Muscle layer of colon (tissue), 2 donors: Measurements from ENCODE around the gene CACNA2D2.
A peak's percentile ranks its signal among the peaks of the same experiment; 100 is the strongest.

Source experiments
- H3K27ac ChIP-seq: one replicate; pipeline ENCODE4 v1.7.0; 2013; ENCODE audit warnings: low read depth, mild to moderate bottlenecking, low read length, moderate library complexity
- H3K27me3 ChIP-seq, 2 donors: one replicate each; pipeline ENCODE4 v1.7.0; 2013; ENCODE audit warnings: low read length in 2 of 2, mild to moderate bottlenecking in 2 of 2; ENCODE audit not compliant: insufficient read depth in 2 of 2, control insufficient read depth in 1 of 2
- H3K36me3 ChIP-seq: one replicate; pipeline ENCODE4 v1.7.0; 2013; ENCODE audit warnings: mild to moderate bottlenecking, low read length; ENCODE audit not compliant: insufficient read depth
- H3K4me1 ChIP-seq: one replicate; pipeline ENCODE4 v1.7.0; 2013; ENCODE audit warnings: mild to moderate bottlenecking, low read length; ENCODE audit not compliant: insufficient read depth
- H3K4me3 ChIP-seq, 2 donors: one replicate each; pipeline ENCODE4 v1.7.0; 2013; ENCODE audit warnings: low read length in 2 of 2, low read depth in 1 of 2, mild to moderate bottlenecking in 1 of 2, moderate library complexity in 1 of 2
- H3K9ac ChIP-seq: one replicate; pipeline ENCODE4 v1.7.0; 2013; ENCODE audit warnings: low read length
- H3K9me3 ChIP-seq: one replicate; pipeline ENCODE4 v1.7.0; 2013; ENCODE audit warnings: mild to moderate bottlenecking, low read length
- donor health status: abdominal sarcoma.
- donor health status: Adenocarcinoma of cecum.

The CACNA2D2 gene

GRCh38 chr3:50336452-50337174 is 166.8 kb downstream of the CACNA2D2 start:
- H3K4me3 ChIP-seq = peak overlapping the region; percentile 76 to 81
- peak overlapping the region; percentile 91 for H3K27ac ChIP-seq
- H3K4me1 ChIP-seq = peaks cover 49% of the 10 kb centered on the region
- H3K27me3 ChIP-seq = no peaks in the 10 kb centered on the region
- no peaks in the 10 kb centered on the region for H3K9me3 ChIP-seq
- peaks cover 17% of the 10 kb centered on the region for H3K36me3 ChIP-seq
- H3K9ac ChIP-seq = peak overlapping the region; percentile 74

- Histone ChIP-seq H3K9me3 (no peaks in the 10 kb centered on the region), H3K4me1 (peaks cover 34% of the 10 kb centered on the region), H3K27me3 (no peaks in the 10 kb centered on the region), H3K9ac (no peak overlapping the region), H3K27ac (peak overlapping the region; percentile 14), H3K4me3 (no peak overlapping the region), H3K36me3 (peaks cover 38% of the 10 kb centered on the region)
Measured at GRCh38 chr3:50334339-50335075, 168.9 kb downstream of the CACNA2D2 start.

- Histone ChIP-seq H3K27me3 (no peaks in the 10 kb centered on the region), H3K9ac (no peak overlapping the region), H3K4me1 (peaks cover 33% of the 10 kb centered on the region), H3K4me3 (no peak overlapping the region), H3K36me3 (peaks cover 42% of the 10 kb centered on the region), H3K27ac (no peak overlapping the region), H3K9me3 (no peaks in the 10 kb centered on the region)
Measured at GRCh38 chr3:50333744-50334328, 169.6 kb downstream of the CACNA2D2 start.

GRCh38 chr3:50331364-50331907 is 172.0 kb downstream of the CACNA2D2 start:
- H3K9ac ChIP-seq = no peak overlapping the region
- H3K36me3 ChIP-seq = peaks cover 42% of the 10 kb centered on the region
- no peak overlapping the region for H3K27ac ChIP-seq
- no peak overlapping the region for H3K4me3 ChIP-seq
- no peaks in the 10 kb centered on the region for H3K9me3 ChIP-seq
- no peaks in the 10 kb centered on the region for H3K27me3 ChIP-seq
- H3K4me1 ChIP-seq = peaks cover 39% of the 10 kb centered on the region

- Histone ChIP-seq H3K27ac (no peak overlapping the region), H3K9ac (no peak overlapping the region), H3K4me1 (peaks cover 29% of the 10 kb centered on the region), H3K4me3 (no peak overlapping the region), H3K9me3 (no peaks in the 10 kb centered on the region), H3K36me3 (peaks cover 47% of the 10 kb centered on the region), H3K27me3 (no peaks in the 10 kb centered on the region)
Measured at GRCh38 chr3:50330330-50330729, 173.1 kb downstream of the CACNA2D2 start.

- peaks cover 25% of the 10 kb centered on the region for H3K4me1 ChIP-seq
- H3K4me3 ChIP-seq = peak within 1 kb of the TSS; percentile 86 to 91
- H3K27ac ChIP-seq = peak within 1 kb of the TSS; percentile 83
- no peaks in the 10 kb centered on the region for H3K9me3 ChIP-seq
- H3K9ac ChIP-seq = peak within 1 kb of the TSS; percentile 78
- H3K27me3 ChIP-seq = no peaks in the 10 kb centered on the region
- peaks cover 44% of the 10 kb centered on the region for H3K36me3 ChIP-seq
Measured at GRCh38 chr3:50327943-50328691, 175.3 kb downstream of the CACNA2D2 start, which contains the start of gene TUSC2. Gene TUSC2 (minus strand): TSS chr3:50328223. CDS start chr3:50328099, 124 bp downstream.

GRCh38 chr3:50327129-50327528 is 176.3 kb downstream of the CACNA2D2 start:
- H3K4me1 ChIP-seq = peaks cover 31% of the 10 kb centered on the region

GRCh38 chr3:50326182-50326541 is 177.3 kb downstream of the CACNA2D2 start:
- H3K27me3 ChIP-seq = no peaks in the 10 kb centered on the region
- H3K9ac ChIP-seq = no peak overlapping the region
- H3K4me1 ChIP-seq = peaks cover 34% of the 10 kb centered on the region
- H3K9me3 ChIP-seq = no peaks in the 10 kb centered on the region
- H3K4me3 ChIP-seq = no peak overlapping the region
- peaks cover 30% of the 10 kb centered on the region for H3K36me3 ChIP-seq
- no peak overlapping the region for H3K27ac ChIP-seq

More at GRCh38 chr3:50327129-50327528, 176.3 kb downstream of the CACNA2D2 start:
- peak overlapping the region; percentile 78 for H3K9ac ChIP-seq
- peaks cover 39% of the 10 kb centered on the region for H3K36me3 ChIP-seq
- no peak overlapping the region for H3K27ac ChIP-seq
- no peaks in the 10 kb centered on the region for H3K27me3 ChIP-seq
- no peaks in the 10 kb centered on the region for H3K9me3 ChIP-seq
- peak overlapping the region; percentile 86 to 91 for H3K4me3 ChIP-seq

- H3K9ac ChIP-seq = no peak overlapping the region
- no peaks in the 10 kb centered on the region for H3K27me3 ChIP-seq
- no peak overlapping the region for H3K4me3 ChIP-seq
- peaks cover 24% of the 10 kb centered on the region for H3K36me3 ChIP-seq
- H3K4me1 ChIP-seq = peaks cover 34% of the 10 kb centered on the region
- no peak overlapping the region for H3K27ac ChIP-seq
- no peaks in the 10 kb centered on the region for H3K9me3 ChIP-seq
Measured at GRCh38 chr3:50325497-50326181, 177.8 kb downstream of the CACNA2D2 start.

GRCh38 chr3:50325113-50325480 is 178.3 kb downstream of the CACNA2D2 start:
- no peaks in the 10 kb centered on the region for H3K27me3 ChIP-seq
- H3K4me1 ChIP-seq = peaks cover 39% of the 10 kb centered on the region
- no peak overlapping the region for H3K27ac ChIP-seq
- no peaks in the 10 kb centered on the region for H3K9me3 ChIP-seq
- no peak overlapping the region for H3K4me3 ChIP-seq
- H3K36me3 ChIP-seq = peaks cover 19% of the 10 kb centered on the region
- H3K9ac ChIP-seq = no peak overlapping the region
